HEK293 (cell line): ENCODE measurements around the gene FOSB.

Experiments
- ZFP41 ChIP-seq: fragments of 450-650 bp; formaldehyde crosslinking; IDR thresholded peaks from 2 replicates; pipeline ENCODE4 v1.5.1; 2016; ENCODE audit warnings: missing biosample characterization, missing genetic modification characterization, borderline replicate concordance
- ZNF473 ChIP-seq: fragments of 450-650 bp; formaldehyde crosslinking; IDR thresholded peaks from 2 replicates; pipeline ENCODE4 v1.5.1; 2017; ENCODE audit warnings: missing biosample characterization, missing genetic modification characterization
- ZNF785 ChIP-seq: fragments of 450-650 bp; formaldehyde crosslinking; IDR thresholded peaks from 2 replicates; pipeline ENCODE4 v1.5.1; 2016; ENCODE audit warnings: missing biosample characterization, missing genetic modification characterization
- TF ChIP-seq, protein P1 (sequence below): fragments of 450-650 bp; formaldehyde crosslinking; IDR thresholded peaks from 2 replicates; pipeline ENCODE4 v1.5.1; 2016; ENCODE audit warnings: missing biosample characterization, missing genetic modification characterization

DNA sequence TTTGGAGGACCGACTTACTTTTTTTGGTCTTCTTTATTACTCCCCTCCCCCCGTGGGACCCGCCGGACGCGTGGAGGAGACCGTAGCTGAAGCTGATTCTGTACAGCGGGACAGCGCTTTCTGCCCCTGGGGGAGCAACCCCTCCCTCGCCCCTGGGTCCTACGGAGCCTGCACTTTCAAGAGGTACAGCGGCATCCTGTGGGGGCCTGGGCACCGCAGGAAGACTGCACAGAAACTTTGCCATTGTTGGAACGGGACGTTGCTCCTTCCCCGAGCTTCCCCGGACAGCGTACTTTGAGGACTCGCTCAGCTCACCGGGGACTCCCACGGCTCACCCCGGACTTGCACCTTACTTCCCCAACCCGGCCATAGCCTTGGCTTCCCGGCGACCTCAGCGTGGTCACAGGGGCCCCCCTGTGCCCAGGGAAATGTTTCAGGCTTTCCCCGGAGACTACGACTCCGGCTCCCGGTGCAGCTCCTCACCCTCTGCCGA lies 409 bp downstream of the FOSB start:
- TF ChIP-seq ZNF785 (tag by site-specific recombination): no peak
- TF ChIP-seq, protein P1, sequence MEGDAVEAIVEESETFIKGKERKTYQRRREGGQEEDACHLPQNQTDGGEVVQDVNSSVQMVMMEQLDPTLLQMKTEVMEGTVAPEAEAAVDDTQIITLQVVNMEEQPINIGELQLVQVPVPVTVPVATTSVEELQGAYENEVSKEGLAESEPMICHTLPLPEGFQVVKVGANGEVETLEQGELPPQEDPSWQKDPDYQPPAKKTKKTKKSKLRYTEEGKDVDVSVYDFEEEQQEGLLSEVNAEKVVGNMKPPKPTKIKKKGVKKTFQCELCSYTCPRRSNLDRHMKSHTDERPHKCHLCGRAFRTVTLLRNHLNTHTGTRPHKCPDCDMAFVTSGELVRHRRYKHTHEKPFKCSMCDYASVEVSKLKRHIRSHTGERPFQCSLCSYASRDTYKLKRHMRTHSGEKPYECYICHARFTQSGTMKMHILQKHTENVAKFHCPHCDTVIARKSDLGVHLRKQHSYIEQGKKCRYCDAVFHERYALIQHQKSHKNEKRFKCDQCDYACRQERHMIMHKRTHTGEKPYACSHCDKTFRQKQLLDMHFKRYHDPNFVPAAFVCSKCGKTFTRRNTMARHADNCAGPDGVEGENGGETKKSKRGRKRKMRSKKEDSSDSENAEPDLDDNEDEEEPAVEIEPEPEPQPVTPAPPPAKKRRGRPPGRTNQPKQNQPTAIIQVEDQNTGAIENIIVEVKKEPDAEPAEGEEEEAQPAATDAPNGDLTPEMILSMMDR: peak; percentile 62; the same call in 1 of the 2 replicates
- no peak for TF ChIP-seq ZFP41 (tag by site-specific recombination)
- no peak for TF ChIP-seq ZNF473 (tag by site-specific recombination)
